ENCODE results near the gene RND3. TPM values are rescaled to one million over a fixed set of nuclear protein-coding genes. Genes with fewer than 3 reads are reported as not detected.

The RND3 gene
- total and polyA plus RNA-seq, 10 of the 15 experiments (the other 5 are each of a cell fraction or from before 2014, with no cell fraction given), result 0.38 to 18.3 (median 0.93) TPM

GRCh38 chr2:150474326-150475074 is 13.0 kb downstream of the RND3 start:
- in situ Hi-C loops (cut with MboI), result no loop called here
- no peaks in the 10 kb centered on the region; a peak in 1 of 4 replicates for H3K27me3 ChIP-seq (replicated peaks in 1 of 2; ENCODE audit: control insufficient read depth in 2 of 2, insufficient read depth in 2 of 2, low read length in 1 of 2)
- H3K9me3 ChIP-seq (replicated peaks; ENCODE audit: control insufficient read depth, insufficient read depth, low read length), result no peaks in the 10 kb centered on the region
- ATAC-seq, result no peak
- H3K79me2 ChIP-seq (ENCODE audit: control insufficient read depth, insufficient read depth, low read length), result no peaks in the 10 kb centered on the region
- H3K36me3 ChIP-seq (ENCODE audit: control insufficient read depth in 2 of 2, insufficient read depth in 2 of 2, low read length in 1 of 2), result no peaks in the 10 kb centered on the region
- H3K9ac ChIP-seq (ENCODE audit: control insufficient read depth, insufficient read depth, low read length), result no peak overlapping the region
- 17% methylated on average over 4 of the region's 4 CpGs for WGBS (ENCODE audit: insufficient coverage, insufficient replicate concordance, low lambda C conversion rate, missing lambda C conversion rate)
- ChIA-PET POLR2A (interaction anchor here (1.1 to 7.0 kb wide), 2 partner anchors 11 to 49 kb away, joined by 3 to 45 read pairs; no protein-coding TSS in a partner anchor), CTCF (interaction anchor here (0.8 to 2.9 kb wide), 6 partner anchors 10 to 54 kb away, joined by 3 to 14 read pairs (median 4); no protein-coding TSS in a partner anchor), SMC1A (ENCODE audit: uncharacterized antibody, unreplicated experiment) (interaction anchor here (0.7 to 6.5 kb wide), 16 partner anchors 7 to 132 kb away, joined by 3 to 66 read pairs (median 6); no protein-coding TSS in a partner anchor), RAD21 (ENCODE audit: unreplicated experiment) (interaction anchor here (0.6 to 11.2 kb wide), 5 partner anchors 8 to 347 kb away, joined by 3 to 143 read pairs (median 3); no protein-coding TSS in a partner anchor)
- FAIRE-seq, result no peak
- no peak overlapping the region for H3K27ac ChIP-seq (ENCODE audit: control insufficient read depth, insufficient read depth)
- no peak overlapping the region for H2AFZ ChIP-seq (ENCODE audit: control insufficient read depth, low read depth, low read length)
- TF ChIP-seq SREBF1 (IDR thresholded peaks at IDR 0.05; ENCODE audit: low read length) (no peak), ZNF207 (IDR thresholded peaks at IDR 0.05; ENCODE audit: borderline replicate concordance) (no peak), CBFB (IDR thresholded peaks at IDR 0.05; ENCODE audit: low read depth) (no peak), ZZZ3 (IDR thresholded peaks at IDR 0.05; ENCODE audit: control insufficient read depth, insufficient read length, low read depth) (no peak), BCL3 (IDR thresholded peaks at IDR 0.05; ENCODE audit: borderline replicate concordance, insufficient read depth, low read depth, low read length, poor library complexity, severe bottlenecking) (no peak), REST (IDR thresholded peaks at IDR 0.05; ENCODE audit: low read depth, low read length) (no peak), GABPA (IDR thresholded peaks at IDR 0.05; ENCODE audit: low read depth) (no peak), RB1 (IDR thresholded peaks at IDR 0.05; ENCODE audit: borderline replicate concordance) (no peak), CHD1 (IDR thresholded peaks at IDR 0.05; ENCODE audit: low read depth, low read length) (no peak), ESRRA (IDR thresholded peaks at IDR 0.05; ENCODE audit: low read length) (no peak), CBX3 (IDR thresholded peaks at IDR 0.05; ENCODE audit: borderline replicate concordance, low read depth) (no peak), TCF3 (IDR thresholded peaks at IDR 0.05; ENCODE audit: borderline replicate concordance, insufficient read depth, low read depth, low read length) (no peak), YY1 (IDR thresholded peaks at IDR 0.05; ENCODE audit: low read depth, low read length) (no peak), POU2F2 (IDR thresholded peaks at IDR 0.05; ENCODE audit: borderline replicate concordance, low read depth, low read length) (no peak), BACH1 (IDR thresholded peaks at IDR 0.05; ENCODE audit: borderline replicate concordance) (no peak), CHD4 (IDR thresholded peaks at IDR 0.05) (no peak)
- no peak overlapping the region for H3K4me3 ChIP-seq
- H3K4me1 ChIP-seq (ENCODE audit: control insufficient read depth, insufficient read depth, low read length), result no peaks in the 10 kb centered on the region
- H3K4me2 ChIP-seq (ENCODE audit: control insufficient read depth, insufficient read depth), result no peak overlapping the region
- BruUV-seq (replicated peaks), result no TSS peak
- no peaks in the 10 kb centered on the region; the same call in 1 of the 2 replicates for H4K20me1 ChIP-seq (ENCODE audit: control insufficient read depth, insufficient read depth)
- intact Hi-C loops (cut with micrococcal nuclease; ENCODE audit: unreplicated experiment), result loop anchor here (5.0 kb wide), 1 partner anchor 342 kb away; no protein-coding TSS in a partner anchor
- DNase-seq (ENCODE audit: low read depth, low spot score), result no peak
